Cerebellar cortex (tissue), 1 donor: ENCODE data around the gene KIF1C.

ENCODE experiments used
- DNase-seq: peaks from one replicate; pipeline ENCODE4 v3.0.0-alpha.2; 2015; ENCODE audit warnings: low spot score

The KIF1C gene

GRCh38 chr17:4969047-4969550 is 28.7 kb upstream of the KIF1C start:
- DNase-seq, result no peak

GRCh38 chr17:4969551-4970173 is 28.1 kb upstream of the KIF1C start:
- DNase-seq, result no peak

GRCh38 chr17:4970273-4970672 is 27.5 kb upstream of the KIF1C start:
- DNase-seq, result no peak

GRCh38 chr17:4971826-4972225 is 25.9 kb upstream of the KIF1C start:
- no peak for DNase-seq

- DNase-seq, result no peak
These were observed 25.4 kb upstream of the KIF1C start for GRCh38 chr17:4972322-4972721.

- DNase-seq, result no peak
These were observed 25.0 kb upstream of the KIF1C start for GRCh38 chr17:4972752-4973151.

- no peak for DNase-seq
These were observed 24.3 kb upstream of the KIF1C start for GRCh38 chr17:4973256-4974114.

- DNase-seq, result no peak
These were observed 23.6 kb upstream of the KIF1C start for GRCh38 chr17:4974115-4974670.

GRCh38 chr17:4978726-4979125 is 19.0 kb upstream of the KIF1C start:
- DNase-seq, result no peak

GRCh38 chr17:4980644-4981216 is 17.0 kb upstream of the KIF1C start:
- DNase-seq, result peak; percentile 65

- no peak for DNase-seq
These were observed 15.4 kb upstream of the KIF1C start for GRCh38 chr17:4982305-4982704.

GRCh38 chr17:4986403-4986802 is 11.3 kb upstream of the KIF1C start:
- DNase-seq, result peak; percentile 55

GRCh38 chr17:4986951-4987766 is 10.6 kb upstream of the KIF1C start, which contains the start of gene CAMTA2:
TSS of gene CAMTA2 (minus strand) at chr17:4987675. CDS start at chr17:4986222, 1,453 bp downstream.
- DNase-seq, result peak; percentile 85

GRCh38 chr17:4987767-4988567 is 9.8 kb upstream of the KIF1C start:
- no peak for DNase-seq

- no peak for DNase-seq
These were observed 3.6 kb upstream of the KIF1C start for GRCh38 chr17:4994081-4994595.

GRCh38 chr17:4998027-4998731 is 429 bp downstream of the KIF1C start:
- DNase-seq, result no peak

GRCh38 chr17:4998732-4999429 is 1.1 kb downstream of the KIF1C start:
- no peak for DNase-seq

- no peak for DNase-seq
These were observed 1.8 kb downstream of the KIF1C start for GRCh38 chr17:4999430-5000093.

GRCh38 chr17:5000237-5000639 is 2.5 kb downstream of the KIF1C start:
- DNase-seq, result no peak
